Tibial nerve (tissue), 3 donors: ENCODE data around the gene ITIH3.

Source experiments
- POLR2A ChIP-seq, 2 donors: fragments of 450-650 bp; IDR thresholded peaks; one replicate each; pipeline ENCODE4 v1.6.1; 2017; ENCODE audit warnings: antibody characterized with exemption in 2 of 2, mild to moderate bottlenecking in 2 of 2, moderate library complexity in 2 of 2
- TF ChIP-seq, protein P1 (sequence below), 5 experiments: fragments of 200-600 bp in 3 of 5; fragments of 450-650 bp in 2 of 5; sonication (generic) in 3 of 5; IDR thresholded peaks; one replicate each; pipeline ENCODE4 v1.5.1; 2016 to 2019; ENCODE audit warnings: antibody characterized with exemption in 5 of 5, mild to moderate bottlenecking in 3 of 5, moderate library complexity in 2 of 5

DNA sequence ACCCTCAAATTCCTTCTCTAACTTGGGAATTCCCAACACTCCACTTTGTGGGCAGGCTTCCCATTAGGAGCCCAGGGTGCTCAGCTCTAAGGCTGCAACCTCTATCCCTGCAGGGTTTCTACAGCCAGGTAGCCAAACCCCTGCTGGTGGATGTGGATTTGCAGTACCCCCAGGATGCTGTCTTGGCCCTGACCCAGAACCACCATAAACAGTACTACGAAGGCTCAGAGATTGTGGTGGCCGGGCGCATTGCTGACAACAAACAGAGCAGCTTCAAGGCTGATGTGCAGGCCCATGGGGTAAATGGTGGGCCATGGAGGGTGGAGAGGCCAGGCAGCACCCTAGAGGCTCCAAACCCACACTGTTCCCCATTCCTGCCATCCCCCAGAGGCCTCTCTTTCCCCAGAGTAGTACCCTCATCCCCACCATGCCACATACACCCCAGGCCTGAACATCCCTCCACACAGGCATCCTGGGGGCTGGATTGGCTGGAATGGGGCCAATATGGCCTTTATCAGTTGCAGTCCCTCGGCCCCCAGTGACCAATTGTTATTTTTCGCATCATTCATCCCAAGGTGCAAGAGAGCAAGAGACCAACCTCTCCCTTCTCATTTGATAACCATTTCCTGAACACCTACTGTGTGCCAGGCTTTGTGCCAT lies 9.5 kb upstream of the ITIH3 start:
- TF ChIP-seq, protein P1, sequence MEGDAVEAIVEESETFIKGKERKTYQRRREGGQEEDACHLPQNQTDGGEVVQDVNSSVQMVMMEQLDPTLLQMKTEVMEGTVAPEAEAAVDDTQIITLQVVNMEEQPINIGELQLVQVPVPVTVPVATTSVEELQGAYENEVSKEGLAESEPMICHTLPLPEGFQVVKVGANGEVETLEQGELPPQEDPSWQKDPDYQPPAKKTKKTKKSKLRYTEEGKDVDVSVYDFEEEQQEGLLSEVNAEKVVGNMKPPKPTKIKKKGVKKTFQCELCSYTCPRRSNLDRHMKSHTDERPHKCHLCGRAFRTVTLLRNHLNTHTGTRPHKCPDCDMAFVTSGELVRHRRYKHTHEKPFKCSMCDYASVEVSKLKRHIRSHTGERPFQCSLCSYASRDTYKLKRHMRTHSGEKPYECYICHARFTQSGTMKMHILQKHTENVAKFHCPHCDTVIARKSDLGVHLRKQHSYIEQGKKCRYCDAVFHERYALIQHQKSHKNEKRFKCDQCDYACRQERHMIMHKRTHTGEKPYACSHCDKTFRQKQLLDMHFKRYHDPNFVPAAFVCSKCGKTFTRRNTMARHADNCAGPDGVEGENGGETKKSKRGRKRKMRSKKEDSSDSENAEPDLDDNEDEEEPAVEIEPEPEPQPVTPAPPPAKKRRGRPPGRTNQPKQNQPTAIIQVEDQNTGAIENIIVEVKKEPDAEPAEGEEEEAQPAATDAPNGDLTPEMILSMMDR (IDR thresholded peaks at IDR 0.05): no peak
- no peak for TF ChIP-seq POLR2A (IDR thresholded peaks at IDR 0.05)
